GM19239 (cell line): ENCODE data around the gene ZNF644.
"Not testable (repeated sequence)": the region's sequence is repeated elsewhere in the genome, so short reads cannot be mapped to it uniquely, and the experiment has no call there.

ENCODE experiments used
- DNase-seq: peaks from one replicate; pipeline ENCODE4 v3.0.0; 2011; ENCODE audit warnings: low spot score; ENCODE audit not compliant: insufficient read length
- FAIRE-seq: peaks from 2 replicates; lab custom pipeline; 2011; peaks lifted over from hg19 to GRCh38; lab: Jason Lieb, UNC

ZNF644 gene

GRCh38 chr1:90943966-90944365 lies 77.9 kb downstream of the ZNF644 start:
- FAIRE-seq (no peak), DNase-seq (no peak)

GRCh38 chr1:90940746-90941145 lies 81.1 kb downstream of the ZNF644 start:
- DNase-seq (no peak), FAIRE-seq (no peak)

GRCh38 chr1:90936731-90937130 lies 85.1 kb downstream of the ZNF644 start:
- no peak for DNase-seq
- peak; percentile 44 for FAIRE-seq

- DNase-seq (no peak), FAIRE-seq (no peak)
These were observed 85.8 kb downstream of the ZNF644 start for GRCh38 chr1:90936061-90936460.

GRCh38 chr1:90928231-90928630 lies 93.6 kb downstream of the ZNF644 start:
- not testable (repeated sequence) for DNase-seq, FAIRE-seq

GRCh38 chr1:90927674-90928073 lies 94.2 kb downstream of the ZNF644 start:
- not testable (repeated sequence) for DNase-seq, FAIRE-seq

- FAIRE-seq, result no peak
- no peak for DNase-seq
These were observed 94.9 kb downstream of the ZNF644 start for GRCh38 chr1:90926971-90927370.

- DNase-seq (no peak), FAIRE-seq (peak; percentile 35)
These were observed 95.6 kb downstream of the ZNF644 start for GRCh38 chr1:90925928-90926869.

- FAIRE-seq (no peak), DNase-seq (no peak)
These were observed 96.9 kb downstream of the ZNF644 start for GRCh38 chr1:90924982-90925381.

- FAIRE-seq, result no peak
- DNase-seq, result no peak
These were observed 98.8 kb downstream of the ZNF644 start for GRCh38 chr1:90922996-90923395.

GRCh38 chr1:90922202-90922601 lies 99.6 kb downstream of the ZNF644 start:
- DNase-seq (no peak), FAIRE-seq (no peak)

- DNase-seq (no peak), FAIRE-seq (no peak)
These were observed 101.9 kb downstream of the ZNF644 start for GRCh38 chr1:90919900-90920299.

- peak; percentile 90 for FAIRE-seq
- no peak for DNase-seq
These were observed 102.6 kb downstream of the ZNF644 start for GRCh38 chr1:90919190-90919719.

GRCh38 chr1:90911353-90911752 lies 110.5 kb downstream of the ZNF644 start:
- DNase-seq (no peak), FAIRE-seq (no peak)

GRCh38 chr1:90902672-90903071 lies 119.2 kb downstream of the ZNF644 start:
- DNase-seq, result no peak
- FAIRE-seq, result no peak

GRCh38 chr1:90899263-90899662 lies 122.6 kb downstream of the ZNF644 start:
- FAIRE-seq (no peak), DNase-seq (no peak)

GRCh38 chr1:90893679-90894078 lies 128.2 kb downstream of the ZNF644 start:
- not testable (repeated sequence) for DNase-seq, FAIRE-seq

GRCh38 chr1:90892884-90893283 lies 129.0 kb downstream of the ZNF644 start:
- not testable (repeated sequence) for DNase-seq
- peak; percentile 44 for FAIRE-seq

- FAIRE-seq, result not testable (repeated sequence)
These were observed 129.6 kb downstream of the ZNF644 start for GRCh38 chr1:90892196-90892595.

GRCh38 chr1:90891756-90892155 lies 130.1 kb downstream of the ZNF644 start:
- FAIRE-seq, DNase-seq: not testable (repeated sequence)

More at GRCh38 chr1:90892196-90892595, 129.6 kb downstream of the ZNF644 start:
- DNase-seq, result not testable (repeated sequence)

- no peak for DNase-seq
- no peak for FAIRE-seq
These were observed 139.6 kb downstream of the ZNF644 start for GRCh38 chr1:90882221-90882620.
